WTC11 (cell line): ENCODE results near the gene CIT. TPM values are rescaled to one million over a fixed set of nuclear protein-coding genes. Genes with fewer than 3 reads are reported as not detected.
A peak's percentile ranks its signal among the peaks of the same experiment; 100 is the strongest.

Experiments
- ATAC-seq: fragments of 200-7000 bp; cut with Tn5 transposase; 2 replicates; pipeline ENCODE4 v1.10.0; 2021; ENCODE audit warnings: mild to moderate bottlenecking, moderate library complexity
- CTCF ChIA-PET: fragments of 300-600 bp; sonication (Branson Sonifier 250); formaldehyde crosslinking; loops from one replicate; lab custom pipeline; 2021; ENCODE audit warnings: antibody characterized with exemption; lab: Charles Lee
- POLR2A ChIA-PET: fragments of 350-600 bp; sonication (Branson Sonifier 250); formaldehyde crosslinking; loops from one replicate; lab custom pipeline; 2021; ENCODE audit warnings: antibody characterized with exemption; lab: Charles Lee
- DNase-seq: peaks from one replicate; pipeline ENCODE4 v3.0.0; 2021; ENCODE audit warnings: low spot score
- H3K27ac Mint-ChIP-seq: 2 replicates; pipeline ENCODE4 v1.8.0; 2021; ENCODE audit warnings: mixed read lengths
- H3K27me3 Mint-ChIP-seq: 2 replicates; pipeline ENCODE4 v1.8.0; 2021; ENCODE audit warnings: low read depth, mild to moderate bottlenecking, moderate library complexity, mixed read lengths
- H3K36me3 Mint-ChIP-seq: 2 replicates; pipeline ENCODE4 v1.8.0; 2021; ENCODE audit warnings: mixed read lengths
- H3K4me1 Mint-ChIP-seq: 2 replicates; pipeline ENCODE4 v1.8.0; 2022; ENCODE audit warnings: mixed read lengths
- H3K4me3 Mint-ChIP-seq: 2 replicates; pipeline ENCODE4 v1.8.0; 2021; ENCODE audit warnings: mild to moderate bottlenecking, moderate library complexity, mixed read lengths
- H3K9me3 Mint-ChIP-seq: 2 replicates; pipeline ENCODE4 v1.8.0; 2021; ENCODE audit warnings: mixed read lengths
- ELF4 ChIP-seq: sonication (generic); formaldehyde crosslinking; IDR thresholded peaks from 2 replicates; pipeline ENCODE4 v1.8.1; 2022; ENCODE audit warnings: low read depth, mild to moderate bottlenecking, moderate library complexity, missing genetic modification reagents
- GABPB1 ChIP-seq: sonication (generic); formaldehyde crosslinking; IDR thresholded peaks from 2 replicates; pipeline ENCODE4 v1.8.1; 2023; ENCODE audit warnings: mild to moderate bottlenecking, missing genetic modification reagents
- MLX ChIP-seq: sonication (generic); formaldehyde crosslinking; IDR thresholded peaks from 2 replicates; pipeline ENCODE4 v1.8.1; 2023; ENCODE audit warnings: mild to moderate bottlenecking, missing genetic modification reagents, moderate library complexity
- SP1 ChIP-seq: sonication (generic); formaldehyde crosslinking; conservative IDR thresholded peaks from 2 replicates; pipeline ENCODE4 v1.8.1; 2022; ENCODE audit warnings: missing genetic modification reagents
- ZBTB21 ChIP-seq: sonication (generic); formaldehyde crosslinking; IDR thresholded peaks from 2 replicates; pipeline ENCODE4 v1.8.1; 2023; ENCODE audit warnings: mild to moderate bottlenecking, missing genetic modification reagents, borderline replicate concordance
- ZNF263 ChIP-seq: sonication (generic); formaldehyde crosslinking; IDR thresholded peaks from 2 replicates; pipeline ENCODE4 v1.8.1; 2022; ENCODE audit warnings: low read depth, mild to moderate bottlenecking, moderate library complexity, missing genetic modification reagents
- ZNF317 ChIP-seq: sonication (generic); formaldehyde crosslinking; IDR thresholded peaks from 2 replicates; pipeline ENCODE4 v1.8.1; 2023; ENCODE audit warnings: low read depth, mild to moderate bottlenecking, moderate library complexity, missing genetic modification reagents, borderline replicate concordance
- ZNF671 ChIP-seq: fragments of 250-450 bp; sonication (Bioruptor Pico); IDR thresholded peaks from 2 replicates; pipeline ENCODE4 v1.8.0; 2021; ENCODE audit warnings: mild to moderate bottlenecking
- total RNA-seq: library from RNA; stranded (reverse); gene quantifications from 3 replicates; pipeline ENCODE4 v1.2.3, GENCODE V29; 2021
- TF ChIP-seq, protein P1 (sequence below): sonication (generic); formaldehyde crosslinking; IDR thresholded peaks from 2 replicates; pipeline ENCODE4 v1.8.0; 2022; ENCODE audit warnings: mild to moderate bottlenecking, missing genetic modification reagents
- TF ChIP-seq, protein P2 (sequence below): fragments of 250-450 bp; sonication (Bioruptor Pico); IDR thresholded peaks from 2 replicates; pipeline ENCODE4 v2.1.2; 2022; ENCODE audit warnings: mild to moderate bottlenecking, moderate library complexity
- TF ChIP-seq, protein P3 (sequence below): fragments of 200-600 bp; IDR thresholded peaks from 2 replicates; pipeline ENCODE4 v1.8.0; 2022; ENCODE audit warnings: antibody characterized with exemption
- TF ChIP-seq, protein P4 (sequence below): sonication (generic); formaldehyde crosslinking; IDR thresholded peaks from 2 replicates; pipeline ENCODE4 v1.8.1; 2023; ENCODE audit warnings: mild to moderate bottlenecking, missing genetic modification reagents, borderline replicate concordance

The CIT gene
- total RNA-seq, 1 experiment from 2014 or later, result 65.4 TPM

GRCh38 chr12:119652665-119653064 lies 224.5 kb downstream of the CIT start:
- no peaks in the 10 kb centered on the region for H3K4me1 Mint-ChIP-seq
- peaks cover 36% of the 10 kb centered on the region for H3K9me3 Mint-ChIP-seq
- H3K36me3 Mint-ChIP-seq, result peaks cover 11% of the 10 kb centered on the region
- no peak overlapping the region for H3K27ac Mint-ChIP-seq
- ChIA-PET POLR2A (no interaction called here), CTCF (interaction anchor here (3.5 kb wide), 1 partner anchor 10 kb away, joined by 30 read pairs; no protein-coding TSS in a partner anchor)
- peaks cover 4% of the 10 kb centered on the region; the same call in 1 of the 2 replicates for H3K27me3 Mint-ChIP-seq
- H3K4me3 Mint-ChIP-seq, result no peak overlapping the region
- TF ChIP-seq, protein P1, sequence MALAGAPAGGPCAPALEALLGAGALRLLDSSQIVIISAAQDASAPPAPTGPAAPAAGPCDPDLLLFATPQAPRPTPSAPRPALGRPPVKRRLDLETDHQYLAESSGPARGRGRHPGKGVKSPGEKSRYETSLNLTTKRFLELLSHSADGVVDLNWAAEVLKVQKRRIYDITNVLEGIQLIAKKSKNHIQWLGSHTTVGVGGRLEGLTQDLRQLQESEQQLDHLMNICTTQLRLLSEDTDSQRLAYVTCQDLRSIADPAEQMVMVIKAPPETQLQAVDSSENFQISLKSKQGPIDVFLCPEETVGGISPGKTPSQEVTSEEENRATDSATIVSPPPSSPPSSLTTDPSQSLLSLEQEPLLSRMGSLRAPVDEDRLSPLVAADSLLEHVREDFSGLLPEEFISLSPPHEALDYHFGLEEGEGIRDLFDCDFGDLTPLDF (CRISPR knock-in tag), result no peak
- TF ChIP-seq, protein P2, sequence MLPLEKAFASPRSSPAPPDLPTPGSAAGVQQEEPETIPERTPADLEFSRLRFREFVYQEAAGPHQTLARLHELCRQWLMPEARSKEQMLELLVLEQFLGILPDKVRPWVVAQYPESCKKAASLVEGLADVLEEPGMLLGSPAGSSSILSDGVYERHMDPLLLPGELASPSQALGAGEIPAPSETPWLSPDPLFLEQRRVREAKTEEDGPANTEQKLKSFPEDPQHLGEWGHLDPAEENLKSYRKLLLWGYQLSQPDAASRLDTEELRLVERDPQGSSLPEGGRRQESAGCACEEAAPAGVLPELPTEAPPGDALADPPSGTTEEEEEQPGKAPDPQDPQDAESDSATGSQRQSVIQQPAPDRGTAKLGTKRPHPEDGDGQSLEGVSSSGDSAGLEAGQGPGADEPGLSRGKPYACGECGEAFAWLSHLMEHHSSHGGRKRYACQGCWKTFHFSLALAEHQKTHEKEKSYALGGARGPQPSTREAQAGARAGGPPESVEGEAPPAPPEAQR (CRISPR knock-in tag), result no peak
- no peak for TF ChIP-seq ZNF263 (CRISPR knock-in tag)
- TF ChIP-seq ZNF671 (CRISPR knock-in tag), result no peak
- no peak for TF ChIP-seq ZBTB21 (CRISPR knock-in tag)
- DNase-seq (no peak), ATAC-seq (no peak)

GRCh38 chr12:119649202-119649808 lies 227.8 kb downstream of the CIT start:
- H3K9me3 Mint-ChIP-seq, result peaks cover 41% of the 10 kb centered on the region
- TF ChIP-seq GABPB1, result no peak
- no peak for TF ChIP-seq MLX (CRISPR knock-in tag)
- no peak for TF ChIP-seq ELF4 (CRISPR knock-in tag)
- no peak for TF ChIP-seq SP1
- TF ChIP-seq, protein P3, sequence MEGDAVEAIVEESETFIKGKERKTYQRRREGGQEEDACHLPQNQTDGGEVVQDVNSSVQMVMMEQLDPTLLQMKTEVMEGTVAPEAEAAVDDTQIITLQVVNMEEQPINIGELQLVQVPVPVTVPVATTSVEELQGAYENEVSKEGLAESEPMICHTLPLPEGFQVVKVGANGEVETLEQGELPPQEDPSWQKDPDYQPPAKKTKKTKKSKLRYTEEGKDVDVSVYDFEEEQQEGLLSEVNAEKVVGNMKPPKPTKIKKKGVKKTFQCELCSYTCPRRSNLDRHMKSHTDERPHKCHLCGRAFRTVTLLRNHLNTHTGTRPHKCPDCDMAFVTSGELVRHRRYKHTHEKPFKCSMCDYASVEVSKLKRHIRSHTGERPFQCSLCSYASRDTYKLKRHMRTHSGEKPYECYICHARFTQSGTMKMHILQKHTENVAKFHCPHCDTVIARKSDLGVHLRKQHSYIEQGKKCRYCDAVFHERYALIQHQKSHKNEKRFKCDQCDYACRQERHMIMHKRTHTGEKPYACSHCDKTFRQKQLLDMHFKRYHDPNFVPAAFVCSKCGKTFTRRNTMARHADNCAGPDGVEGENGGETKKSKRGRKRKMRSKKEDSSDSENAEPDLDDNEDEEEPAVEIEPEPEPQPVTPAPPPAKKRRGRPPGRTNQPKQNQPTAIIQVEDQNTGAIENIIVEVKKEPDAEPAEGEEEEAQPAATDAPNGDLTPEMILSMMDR, result peak; percentile 85
- no peak for TF ChIP-seq ZNF317 (CRISPR knock-in tag)
- TF ChIP-seq, protein P4, sequence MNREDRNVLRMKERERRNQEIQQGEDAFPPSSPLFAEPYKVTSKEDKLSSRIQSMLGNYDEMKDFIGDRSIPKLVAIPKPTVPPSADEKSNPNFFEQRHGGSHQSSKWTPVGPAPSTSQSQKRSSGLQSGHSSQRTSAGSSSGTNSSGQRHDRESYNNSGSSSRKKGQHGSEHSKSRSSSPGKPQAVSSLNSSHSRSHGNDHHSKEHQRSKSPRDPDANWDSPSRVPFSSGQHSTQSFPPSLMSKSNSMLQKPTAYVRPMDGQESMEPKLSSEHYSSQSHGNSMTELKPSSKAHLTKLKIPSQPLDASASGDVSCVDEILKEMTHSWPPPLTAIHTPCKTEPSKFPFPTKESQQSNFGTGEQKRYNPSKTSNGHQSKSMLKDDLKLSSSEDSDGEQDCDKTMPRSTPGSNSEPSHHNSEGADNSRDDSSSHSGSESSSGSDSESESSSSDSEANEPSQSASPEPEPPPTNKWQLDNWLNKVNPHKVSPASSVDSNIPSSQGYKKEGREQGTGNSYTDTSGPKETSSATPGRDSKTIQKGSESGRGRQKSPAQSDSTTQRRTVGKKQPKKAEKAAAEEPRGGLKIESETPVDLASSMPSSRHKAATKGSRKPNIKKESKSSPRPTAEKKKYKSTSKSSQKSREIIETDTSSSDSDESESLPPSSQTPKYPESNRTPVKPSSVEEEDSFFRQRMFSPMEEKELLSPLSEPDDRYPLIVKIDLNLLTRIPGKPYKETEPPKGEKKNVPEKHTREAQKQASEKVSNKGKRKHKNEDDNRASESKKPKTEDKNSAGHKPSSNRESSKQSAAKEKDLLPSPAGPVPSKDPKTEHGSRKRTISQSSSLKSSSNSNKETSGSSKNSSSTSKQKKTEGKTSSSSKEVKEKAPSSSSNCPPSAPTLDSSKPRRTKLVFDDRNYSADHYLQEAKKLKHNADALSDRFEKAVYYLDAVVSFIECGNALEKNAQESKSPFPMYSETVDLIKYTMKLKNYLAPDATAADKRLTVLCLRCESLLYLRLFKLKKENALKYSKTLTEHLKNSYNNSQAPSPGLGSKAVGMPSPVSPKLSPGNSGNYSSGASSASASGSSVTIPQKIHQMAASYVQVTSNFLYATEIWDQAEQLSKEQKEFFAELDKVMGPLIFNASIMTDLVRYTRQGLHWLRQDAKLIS (CRISPR knock-in tag), result no peak
- no peaks in the 10 kb centered on the region for H3K4me1 Mint-ChIP-seq
- CTCF ChIA-PET, result interaction anchor here (0.6 to 1.9 kb wide), 9 partner anchors 9 to 712 kb away, joined by 3 to 8 read pairs (median 5); partner anchors contain the start of gene PRKAB1
- no peak overlapping the region for H3K4me3 Mint-ChIP-seq
- H3K27ac Mint-ChIP-seq, result no peak overlapping the region
- POLR2A ChIA-PET, result interaction anchor here (0.6 kb wide), 2 partner anchors 17 to 531 kb away, joined by 3 to 4 read pairs; no protein-coding TSS in a partner anchor
- DNase-seq (no peak), ATAC-seq (no peak)
- peaks cover 11% of the 10 kb centered on the region for H3K36me3 Mint-ChIP-seq
- peaks cover 4% of the 10 kb centered on the region; the same call in 1 of the 2 replicates for H3K27me3 Mint-ChIP-seq
